Tibial artery (tissue), 4 donors: ENCODE results near the gene EGFL7.
A peak's percentile ranks its signal among the peaks of the same experiment; 100 is the strongest.

Experiments
- DNase-seq, 2 donors: peaks; one replicate each; pipeline ENCODE4 v3.0.0-alpha.2; 2019
- H3K27ac ChIP-seq, 2 donors: fragments of 200-600 bp; sonication (generic) in 1 of 2; 1 replicate in 1 of 2; 2 replicates in 1 of 2; pipeline ENCODE4 v1.5.1; 2018 to 2019; ENCODE audit warnings: mild to moderate bottlenecking in 1 of 2
- H3K27me3 ChIP-seq, 2 donors: fragments of 200-600 bp; sonication (generic) in 1 of 2; one replicate each; pipeline versions ENCODE4 v1.5.1 to v1.6.0; 2016 to 2019
- H3K36me3 ChIP-seq, 3 donors: fragments of 200-600 bp; sonication (generic) in 2 of 3; one replicate each; pipeline ENCODE4 v1.5.1; 2016 to 2019; ENCODE audit warnings: mild to moderate bottlenecking in 2 of 3
- H3K4me1 ChIP-seq, 4 donors: fragments of 200-600 bp; sonication (generic) in 2 of 4; 1 replicate in 3 of 4; 2 replicates in 1 of 4; pipeline ENCODE4 v1.5.1; 2016 to 2019
- H3K4me3 ChIP-seq, 2 donors: fragments of 200-600 bp; sonication (generic) in 1 of 2; 1 replicate in 1 of 2; 2 replicates in 1 of 2; pipeline ENCODE4 v1.5.1; 2018 to 2019; ENCODE audit warnings: mild to moderate bottlenecking in 2 of 2
- H3K9me3 ChIP-seq, 3 donors: fragments of 200-600 bp; sonication (generic) in 1 of 3; one replicate each; pipeline ENCODE4 v1.5.1; 2016 to 2019
- intact Hi-C: fragments of 100-400 bp; cut with DNase I; formaldehyde crosslinking; loops from one replicate; pipeline ENCODE4 v1.15.0; 2023; ENCODE audit warnings: low total_unique reads
- TF ChIP-seq, protein P1 (sequence below), 2 experiments: fragments of 200-600 bp in 1 of 2; fragments of 450-650 bp in 1 of 2; IDR thresholded peaks; one replicate each; pipeline ENCODE4 v1.5.1; 2017 to 2019; ENCODE audit warnings: antibody characterized with exemption in 2 of 2, mild to moderate bottlenecking in 1 of 2, moderate library complexity in 1 of 2

EGFL7 gene

DNA sequence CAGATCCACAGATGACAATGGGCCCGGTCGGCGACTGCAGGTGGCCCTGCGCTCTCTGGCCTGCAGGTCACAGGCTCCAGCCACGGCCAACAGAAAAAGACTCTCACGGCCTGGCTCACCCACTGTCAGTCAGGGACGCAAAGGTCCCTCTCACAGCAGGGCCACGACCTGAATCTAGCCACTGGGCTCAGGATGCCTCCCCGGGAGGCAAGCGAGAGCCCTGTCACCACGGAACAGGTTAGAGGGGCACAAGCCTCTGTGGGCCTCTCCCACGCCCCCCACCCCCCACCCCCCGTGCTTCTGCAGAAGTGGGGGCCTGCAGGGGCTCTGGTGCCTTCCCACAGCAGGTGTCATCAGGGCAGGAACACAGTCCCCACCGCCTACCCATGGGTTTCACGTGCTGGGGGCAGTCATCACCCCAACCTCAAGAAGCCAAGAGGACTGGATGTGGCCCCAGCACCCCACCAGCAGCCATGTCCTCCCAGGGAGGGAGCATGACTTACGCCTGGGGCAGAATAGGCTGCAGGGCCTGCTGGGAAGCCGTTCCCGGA is 17.3 kb upstream of the EGFL7 start:
- H3K4me3 ChIP-seq, result peak overlapping the region in 1 of 2 donors; percentile 20
- no peak overlapping the region for H3K27ac ChIP-seq
- peaks cover 0 to 14% (median 11%) of the 10 kb centered on the region in 4 donors for H3K4me1 ChIP-seq

DNA sequence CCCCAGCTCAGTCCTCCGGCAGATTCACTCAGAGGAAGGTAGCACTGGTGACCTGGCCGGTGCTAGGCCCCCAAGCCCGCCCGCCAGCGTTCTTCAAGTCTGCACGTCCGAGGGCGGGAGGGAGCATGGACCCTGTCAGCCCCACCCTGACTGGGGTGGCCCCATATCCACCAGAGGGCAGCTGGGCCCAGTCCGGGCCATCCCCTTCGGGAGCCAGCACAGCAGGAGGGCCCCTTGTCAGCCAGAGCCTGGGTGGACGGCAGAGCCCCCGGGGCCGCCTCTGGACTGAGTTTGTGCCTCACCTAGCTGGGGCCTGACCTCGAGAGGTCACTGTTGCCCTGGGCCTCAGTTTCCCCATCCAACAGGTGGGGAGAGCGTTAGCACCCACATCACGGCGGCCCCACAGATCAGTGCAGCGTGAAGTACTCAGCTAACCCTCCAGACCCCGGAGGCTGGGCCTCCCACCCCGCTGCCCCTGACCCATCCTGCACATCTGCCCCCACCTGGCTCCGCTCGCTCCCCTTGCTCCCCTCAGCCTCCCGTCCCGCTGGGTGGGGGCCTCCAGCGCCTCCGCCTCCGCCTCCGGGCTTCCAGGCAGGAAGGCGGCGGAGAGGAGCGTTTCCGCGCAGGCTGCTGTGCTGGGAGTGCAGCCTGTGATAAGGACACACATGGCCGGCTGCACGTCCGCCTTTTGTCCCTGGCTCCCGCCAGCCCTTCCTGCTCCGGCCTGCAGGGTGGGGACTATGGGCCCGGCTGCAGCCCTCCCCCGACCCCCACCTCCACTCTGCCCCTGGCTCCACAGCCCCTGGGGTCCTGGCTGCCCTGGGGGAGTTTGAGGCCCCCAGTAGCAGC is 16.6 kb upstream of the EGFL7 start:
- TF ChIP-seq, protein P1, sequence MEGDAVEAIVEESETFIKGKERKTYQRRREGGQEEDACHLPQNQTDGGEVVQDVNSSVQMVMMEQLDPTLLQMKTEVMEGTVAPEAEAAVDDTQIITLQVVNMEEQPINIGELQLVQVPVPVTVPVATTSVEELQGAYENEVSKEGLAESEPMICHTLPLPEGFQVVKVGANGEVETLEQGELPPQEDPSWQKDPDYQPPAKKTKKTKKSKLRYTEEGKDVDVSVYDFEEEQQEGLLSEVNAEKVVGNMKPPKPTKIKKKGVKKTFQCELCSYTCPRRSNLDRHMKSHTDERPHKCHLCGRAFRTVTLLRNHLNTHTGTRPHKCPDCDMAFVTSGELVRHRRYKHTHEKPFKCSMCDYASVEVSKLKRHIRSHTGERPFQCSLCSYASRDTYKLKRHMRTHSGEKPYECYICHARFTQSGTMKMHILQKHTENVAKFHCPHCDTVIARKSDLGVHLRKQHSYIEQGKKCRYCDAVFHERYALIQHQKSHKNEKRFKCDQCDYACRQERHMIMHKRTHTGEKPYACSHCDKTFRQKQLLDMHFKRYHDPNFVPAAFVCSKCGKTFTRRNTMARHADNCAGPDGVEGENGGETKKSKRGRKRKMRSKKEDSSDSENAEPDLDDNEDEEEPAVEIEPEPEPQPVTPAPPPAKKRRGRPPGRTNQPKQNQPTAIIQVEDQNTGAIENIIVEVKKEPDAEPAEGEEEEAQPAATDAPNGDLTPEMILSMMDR (IDR thresholded peaks at IDR 0.05), result no peak
- H3K27me3 ChIP-seq, result peaks cover 0 to 67% of the 10 kb centered on the region in 2 donors
- intact Hi-C loops, result no loop called here

More for the DNA sequence above, 17.3 kb upstream of the EGFL7 start:
- peaks cover 0 to 70% of the 10 kb centered on the region in 2 donors for H3K27me3 ChIP-seq
- TF ChIP-seq, protein P1 (IDR thresholded peaks at IDR 0.05), result no peak
- H3K36me3 ChIP-seq, result no peaks in the 10 kb centered on the region
- intact Hi-C loops, result no loop called here
- no peak for DNase-seq
- H3K9me3 ChIP-seq, result no peaks in the 10 kb centered on the region

DNA sequence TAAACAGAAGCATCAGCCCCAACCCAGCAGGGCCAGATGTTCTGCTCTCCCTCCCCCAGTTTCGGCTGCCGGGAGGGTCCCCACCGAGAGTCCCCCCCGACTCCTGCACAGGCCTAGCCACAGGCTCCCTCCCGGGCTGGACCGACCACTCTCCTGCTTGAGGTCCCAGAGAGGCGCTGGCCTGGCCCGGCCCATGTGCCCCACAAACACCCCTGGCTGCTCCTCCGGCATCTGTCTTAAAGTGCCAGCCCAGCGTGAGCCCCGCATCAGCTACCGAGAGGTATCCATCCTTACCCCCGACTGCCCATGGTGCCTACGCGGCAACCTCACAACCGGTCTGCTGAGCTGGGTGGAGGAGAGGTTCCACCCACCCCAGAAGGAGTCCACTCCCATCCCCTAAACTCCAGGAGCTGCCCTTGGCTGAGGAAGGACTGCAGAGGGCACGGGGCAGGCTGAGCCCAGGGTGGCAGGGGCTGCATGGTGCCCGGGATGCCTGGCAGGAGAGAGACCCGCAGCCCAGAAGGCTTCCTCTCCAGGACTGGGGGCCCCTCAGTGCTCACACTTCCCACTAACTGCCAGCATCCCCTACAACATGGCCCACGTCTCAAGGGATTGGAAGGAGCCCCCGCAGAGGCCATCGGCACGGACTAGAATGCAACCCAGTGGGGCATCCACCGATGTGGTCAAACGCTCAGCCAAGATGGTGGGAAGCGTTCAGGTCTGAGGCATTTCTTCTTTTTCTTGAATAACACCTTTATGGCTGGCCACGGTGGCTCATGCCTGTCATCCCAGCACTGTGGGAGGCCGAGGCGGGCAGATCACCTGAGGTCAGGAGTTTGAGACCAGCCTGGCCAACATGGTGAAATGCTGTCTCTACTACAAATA is 15.6 kb upstream of the EGFL7 start:
- Histone ChIP-seq H3K4me3 (peak overlapping the region; percentile 7 to 20), H3K4me1 (peaks cover 0 to 14% (median 11%) of the 10 kb centered on the region in 4 donors), H3K27me3 (peaks cover 0 to 58% of the 10 kb centered on the region in 2 donors), H3K36me3 (no peaks in the 10 kb centered on the region), H3K9me3 (no peaks in the 10 kb centered on the region), H3K27ac (no peak overlapping the region)
- peak in 1 of 2 donors; percentile 21 for DNase-seq
- intact Hi-C loops, result no loop called here
- TF ChIP-seq, protein P1 (IDR thresholded peaks at IDR 0.05), result no peak

More for the DNA sequence above, 16.6 kb upstream of the EGFL7 start:
- no peak overlapping the region for H3K27ac ChIP-seq
- H3K36me3 ChIP-seq, result no peaks in the 10 kb centered on the region
- peaks cover 0 to 14% (median 11%) of the 10 kb centered on the region in 4 donors for H3K4me1 ChIP-seq
- H3K9me3 ChIP-seq, result no peaks in the 10 kb centered on the region
- DNase-seq, result peak in 1 of 2 donors; percentile 47
- peak overlapping the region; percentile 7 to 20 for H3K4me3 ChIP-seq

DNA sequence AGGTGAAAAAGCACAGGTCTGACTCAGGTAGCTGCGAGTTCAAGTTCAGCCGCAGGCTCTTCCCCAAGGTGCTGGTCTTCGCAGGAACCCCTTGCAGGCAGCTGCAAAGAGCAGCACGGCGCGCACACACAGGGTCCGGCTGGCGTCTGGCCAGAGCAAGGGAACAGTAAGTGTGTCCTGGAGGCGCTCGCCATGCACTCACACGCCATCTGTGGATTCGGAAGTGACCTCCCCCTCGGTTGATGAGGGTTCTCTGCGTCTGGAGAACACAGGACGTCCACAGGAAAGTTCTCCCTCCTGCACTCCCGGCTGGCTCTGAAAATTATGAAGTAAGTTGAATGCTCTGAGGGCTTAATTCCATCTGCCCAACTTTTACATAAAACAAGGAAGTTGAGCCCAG is 14.0 kb upstream of the EGFL7 start:
- Histone ChIP-seq H3K27me3 (peaks cover 0 to 54% of the 10 kb centered on the region in 2 donors), H3K36me3 (no peaks in the 10 kb centered on the region), H3K4me3 (no peak overlapping the region), H3K4me1 (peaks cover 0 to 14% (median 11%) of the 10 kb centered on the region in 4 donors), H3K9me3 (no peaks in the 10 kb centered on the region), H3K27ac (no peak overlapping the region)
- TF ChIP-seq, protein P1 (IDR thresholded peaks at IDR 0.05), result no peak
- intact Hi-C loops, result no loop called here
- peak; percentile 59 to 75 for DNase-seq

DNA sequence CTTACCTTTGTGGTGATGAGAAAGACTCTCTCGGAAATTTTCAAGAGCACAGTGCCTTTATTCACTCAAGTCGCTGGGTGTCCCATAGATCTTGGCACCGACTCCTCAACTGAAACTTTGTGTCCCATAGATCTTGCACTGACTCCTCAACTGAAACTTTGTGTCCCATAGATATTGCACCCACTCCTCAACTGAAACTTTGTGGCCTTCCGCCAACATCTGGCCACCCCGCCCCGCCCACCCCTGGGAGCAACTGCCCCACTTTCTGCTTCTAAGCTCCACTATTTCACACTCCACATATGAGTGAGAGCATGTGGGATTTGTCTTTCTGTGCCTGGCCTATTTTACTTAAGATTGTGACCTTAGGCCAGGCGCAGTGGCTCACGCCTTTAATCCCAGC is 12.7 kb upstream of the EGFL7 start:
- no peak overlapping the region for H3K4me3 ChIP-seq
- H3K27ac ChIP-seq, result no peak overlapping the region
- intact Hi-C loops, result no loop called here
- TF ChIP-seq, protein P1 (IDR thresholded peaks at IDR 0.05), result no peak
- H3K9me3 ChIP-seq, result no peaks in the 10 kb centered on the region
- H3K36me3 ChIP-seq, result no peaks in the 10 kb centered on the region
- DNase-seq, result no peak
- H3K27me3 ChIP-seq, result peaks cover 0 to 50% of the 10 kb centered on the region in 2 donors
- H3K4me1 ChIP-seq, result peaks cover 0 to 4% (median under 1%) of the 10 kb centered on the region in 4 donors
